Inferior parietal cortex (tissue), 1 donor: ENCODE data around the gene GSTM5.
"Not testable (repeated sequence)": the region's sequence is repeated elsewhere in the genome, so short reads cannot be mapped to it uniquely, and the experiment has no call there.

ENCODE experiments used
- DNase-seq: peaks from one replicate; pipeline ENCODE4 v3.0.0-alpha.2; 2016; ENCODE audit errors: extremely low spot score

The GSTM5 gene

DNA sequence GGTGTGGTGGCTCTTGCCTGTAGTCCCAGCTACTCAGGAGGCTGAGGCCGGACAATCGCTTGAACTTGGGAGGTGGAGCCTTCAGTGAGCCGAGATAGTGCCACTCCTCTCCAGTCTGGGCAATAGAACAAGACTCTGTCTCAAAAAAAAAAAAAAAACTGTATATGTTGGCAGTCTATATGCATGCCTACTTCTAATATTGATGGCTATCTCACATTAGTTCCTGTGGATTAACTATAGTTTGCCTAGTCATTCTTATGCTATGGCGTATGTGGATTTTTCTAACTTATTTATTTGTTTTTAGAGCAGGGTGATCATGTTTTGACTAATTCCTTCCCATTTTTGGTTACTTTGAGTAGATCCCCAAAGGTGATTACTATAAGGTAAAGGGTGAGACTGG lies 15.0 kb upstream of the GSTM5 start:
- no peak for DNase-seq

DNA sequence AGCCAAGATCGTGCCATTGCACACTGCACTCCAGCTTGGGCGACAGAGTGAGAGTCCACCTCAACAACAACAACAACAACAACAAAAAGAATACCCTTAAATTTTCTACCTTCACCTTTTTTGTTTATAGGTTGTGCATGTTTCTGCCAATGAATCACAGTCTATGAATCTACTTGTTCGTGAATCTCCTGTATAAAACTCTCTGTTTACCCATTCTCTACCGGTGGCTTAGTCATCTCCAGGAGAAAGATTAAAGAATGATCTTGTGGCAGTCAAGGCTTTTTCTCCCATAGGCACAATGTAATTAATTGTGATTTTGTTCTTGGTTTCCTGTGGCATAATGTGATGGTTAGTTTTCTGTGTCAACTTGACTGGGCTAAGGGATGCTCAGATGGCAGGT lies 14.2 kb upstream of the GSTM5 start:
- not testable (repeated sequence) for DNase-seq

DNA sequence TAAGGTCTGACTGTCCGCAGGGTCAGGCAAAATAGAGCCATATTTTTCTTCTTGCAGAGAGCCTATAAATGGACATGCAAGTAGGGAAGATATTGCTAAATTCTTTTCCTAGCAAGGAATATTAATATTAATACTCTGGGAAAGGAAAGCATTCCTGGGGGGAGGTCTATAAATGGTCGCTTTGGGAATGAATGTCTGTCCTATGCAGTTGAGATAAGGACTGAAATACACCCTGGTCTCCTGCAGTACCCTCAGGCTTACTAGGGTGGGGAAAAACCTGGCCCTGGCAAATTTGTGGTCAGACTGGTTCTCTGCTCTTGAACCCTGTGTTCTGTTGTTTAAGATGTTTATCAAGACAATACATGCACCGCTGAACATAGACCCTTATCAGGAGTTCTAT lies 9.1 kb upstream of the GSTM5 start:
- not testable (repeated sequence) for DNase-seq

DNA sequence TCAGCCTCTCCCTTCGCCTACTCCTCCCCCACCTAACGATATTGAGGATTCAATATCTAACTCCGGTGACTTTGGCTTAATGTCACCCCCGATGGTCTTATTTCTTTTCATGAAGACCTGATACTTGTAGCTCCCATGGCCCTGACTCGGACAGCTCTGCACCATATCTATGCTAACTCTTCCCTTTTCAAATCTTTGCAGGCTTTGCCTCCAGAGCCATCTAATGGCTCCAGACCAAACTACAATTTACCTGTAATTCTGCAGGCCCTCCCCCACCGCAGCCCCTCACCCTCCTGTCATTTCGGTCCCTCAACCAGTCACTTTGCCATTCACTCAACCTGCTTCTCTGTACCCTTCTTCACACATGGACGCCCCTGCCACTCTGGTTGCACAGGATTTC lies 7.9 kb upstream of the GSTM5 start:
- no peak for DNase-seq

DNA sequence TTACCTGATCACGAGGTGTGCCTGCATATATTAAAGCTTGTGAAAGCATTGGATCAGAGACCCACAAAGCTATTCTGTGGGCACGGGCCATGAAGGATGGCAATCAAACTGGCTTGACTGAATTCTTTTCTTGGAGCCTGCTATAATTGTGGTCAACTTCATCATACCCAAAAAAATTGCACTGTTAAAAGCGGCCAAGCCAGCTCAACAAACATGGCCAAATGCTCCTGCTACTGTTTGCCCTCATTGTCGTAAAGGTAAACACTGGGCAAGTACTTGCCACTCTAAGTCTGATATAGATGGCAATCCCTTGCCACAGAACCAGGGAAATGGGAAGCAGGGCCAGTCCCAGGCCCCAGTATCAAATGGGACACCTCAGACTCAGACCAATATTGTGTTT lies 6.6 kb upstream of the GSTM5 start:
- no peak for DNase-seq

DNA sequence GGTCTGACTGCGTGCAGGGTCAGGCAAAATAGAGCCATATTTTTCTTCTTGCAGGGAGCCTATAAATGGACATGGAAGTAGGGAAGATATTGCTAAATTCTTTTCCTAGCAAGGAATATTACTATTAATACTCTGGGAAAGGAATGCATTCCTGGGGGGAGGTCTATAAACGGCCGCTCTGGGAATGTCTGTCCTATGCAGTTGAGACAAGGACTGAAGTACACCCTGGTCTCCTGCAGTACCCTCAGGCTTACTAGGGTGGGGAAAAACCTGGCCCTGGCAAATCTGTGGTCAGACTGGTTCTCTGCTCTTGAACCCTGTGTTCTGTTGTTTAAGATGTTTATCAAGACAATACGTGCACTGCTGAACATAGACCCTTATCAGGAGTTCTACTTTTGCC lies 3.1 kb upstream of the GSTM5 start:
- not testable (repeated sequence) for DNase-seq

DNA sequence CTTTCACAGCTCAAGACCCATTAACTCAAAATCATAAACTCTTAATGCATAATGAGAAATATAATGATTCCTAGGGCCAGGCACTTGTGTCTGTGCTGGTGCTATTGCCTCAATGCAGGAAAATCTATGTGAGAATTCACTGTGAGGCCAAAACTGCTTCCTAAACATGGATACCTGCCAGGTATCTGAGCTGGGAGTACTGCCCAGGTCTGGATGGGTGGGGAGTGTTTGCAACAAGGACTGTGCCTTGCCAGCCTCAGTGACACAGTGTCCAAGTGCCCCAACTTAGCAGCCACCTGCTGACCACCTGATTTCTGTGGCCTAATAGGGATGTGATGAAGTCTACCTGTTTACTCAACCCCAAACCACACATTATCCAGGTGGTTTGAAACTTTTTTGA lies 2.2 kb upstream of the GSTM5 start:
- not testable (repeated sequence) for DNase-seq

DNA sequence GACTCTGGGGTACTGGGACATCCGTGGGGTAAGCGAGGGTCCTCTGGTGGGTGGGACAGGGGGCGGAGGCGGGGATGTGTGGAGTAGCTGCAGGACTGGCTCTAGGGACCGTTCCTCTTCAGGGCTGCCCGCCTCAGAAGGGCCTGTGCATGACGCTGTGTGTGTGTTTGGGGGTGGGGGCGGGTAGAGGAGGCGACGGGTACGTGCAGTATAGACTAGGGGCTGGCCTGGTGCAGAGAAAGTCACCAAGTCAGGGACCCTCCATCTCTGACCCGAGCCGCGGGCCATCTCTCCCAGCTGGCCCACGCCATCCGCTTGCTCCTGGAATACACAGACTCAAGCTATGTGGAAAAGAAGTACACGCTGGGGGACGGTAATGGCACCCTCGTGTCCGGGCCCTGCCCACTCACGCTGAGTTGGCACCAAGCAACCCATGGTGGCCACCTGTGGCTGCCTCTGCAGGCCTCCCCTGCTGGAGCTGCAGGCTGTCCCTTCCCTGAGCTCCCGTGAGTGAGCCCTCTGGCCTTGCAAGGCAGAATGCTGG lies 342 bp downstream of the GSTM5 start:
- no peak for DNase-seq

DNA sequence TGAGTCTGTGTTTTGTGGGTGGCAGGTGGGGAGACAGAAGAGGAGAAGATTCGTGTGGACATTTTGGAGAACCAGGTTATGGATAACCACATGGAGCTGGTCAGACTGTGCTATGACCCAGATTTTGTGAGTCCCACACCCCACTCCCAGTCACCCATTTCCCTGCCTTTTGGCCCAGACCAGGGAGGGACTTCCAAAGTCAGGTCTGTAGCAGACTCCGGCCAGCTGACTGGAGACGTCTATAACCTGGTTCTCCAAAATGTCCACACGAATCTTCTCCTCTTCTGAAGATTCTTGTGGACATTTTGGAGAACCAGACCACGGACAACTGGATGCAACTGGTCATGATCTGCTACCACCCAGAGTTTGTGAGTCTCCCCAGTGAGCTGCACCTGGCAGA lies 1.6 kb downstream of the GSTM5 start:
- DNase-seq, result no peak

DNA sequence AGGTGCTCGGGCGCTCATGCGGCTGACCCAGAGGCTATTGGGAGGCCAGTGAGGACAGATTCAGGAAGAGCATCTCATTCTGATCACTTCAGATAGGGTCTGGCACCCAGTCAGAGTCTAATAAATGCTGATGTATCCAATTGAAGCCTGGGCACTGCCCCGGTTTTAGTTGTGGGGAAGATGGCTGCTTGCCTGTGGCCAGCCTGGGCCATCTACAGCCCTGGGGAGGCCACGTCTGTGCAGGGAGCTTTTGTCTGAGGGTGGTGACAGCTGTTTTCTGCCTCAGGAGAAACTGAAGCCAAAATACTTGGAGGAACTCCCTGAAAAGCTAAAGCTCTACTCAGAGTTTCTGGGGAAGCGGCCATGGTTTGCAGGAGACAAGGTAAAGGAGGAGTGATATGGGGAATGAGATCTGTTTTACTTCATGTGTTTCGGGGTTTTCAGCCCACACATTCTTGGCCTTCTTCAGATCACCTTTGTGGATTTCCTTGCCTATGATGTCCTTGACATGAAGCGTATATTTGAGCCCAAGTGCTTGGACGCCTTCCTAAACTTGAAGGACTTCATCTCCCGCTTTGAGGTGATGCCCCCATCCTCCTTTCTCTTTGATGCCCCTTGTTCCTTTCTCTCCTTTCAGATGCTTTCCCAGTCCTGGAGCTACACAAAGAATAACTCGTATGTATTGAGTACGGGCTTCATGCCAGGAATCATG lies 2.8 kb downstream of the GSTM5 start:
- DNase-seq, result no peak

DNA sequence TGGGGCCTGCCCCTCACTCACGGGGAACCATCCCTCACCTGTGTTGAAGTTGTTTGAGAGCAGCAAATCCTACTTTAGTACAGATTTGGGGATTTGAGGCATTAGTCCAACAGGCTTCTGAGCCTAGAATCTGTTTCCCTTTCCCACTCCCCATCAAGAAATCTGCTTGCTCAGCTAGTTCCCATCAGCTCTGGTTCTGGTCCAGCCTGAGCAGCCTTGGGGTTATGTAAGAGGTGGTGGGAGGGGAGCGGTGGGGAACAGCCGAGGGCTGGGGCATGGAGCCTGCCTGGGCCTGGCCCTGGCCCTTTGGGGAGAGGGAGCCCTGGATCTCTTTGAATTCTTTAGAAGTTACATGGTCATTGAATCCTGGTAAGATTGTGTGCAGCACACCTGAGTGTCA lies 4.1 kb downstream of the GSTM5 start:
- no peak for DNase-seq

DNA sequence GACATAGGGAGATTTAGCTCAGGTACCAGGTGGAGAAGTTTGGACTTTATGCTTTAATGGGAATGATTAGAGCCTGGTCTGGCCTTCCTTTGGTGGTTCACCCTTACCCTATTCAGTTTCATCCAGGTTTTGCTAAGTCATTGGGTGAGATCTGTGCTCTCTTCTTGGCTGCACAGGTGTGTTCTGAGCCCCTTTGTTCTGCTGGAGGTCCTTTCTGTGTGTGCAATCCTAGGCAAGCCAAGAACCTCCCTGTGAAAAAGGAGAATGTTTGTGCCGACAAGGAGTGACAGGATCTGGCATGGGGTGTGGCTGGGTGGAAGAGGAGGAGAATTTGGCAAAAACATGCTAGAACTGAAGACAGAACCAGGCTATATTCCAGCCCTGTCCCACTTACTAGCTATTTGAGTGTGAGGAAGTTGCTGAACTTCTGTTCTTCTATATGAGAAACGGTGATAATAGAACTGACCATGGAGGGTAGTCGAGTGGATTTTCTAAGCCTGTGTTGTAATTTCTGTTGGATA lies 4.6 kb downstream of the GSTM5 start:
- DNase-seq, result no peak

DNA sequence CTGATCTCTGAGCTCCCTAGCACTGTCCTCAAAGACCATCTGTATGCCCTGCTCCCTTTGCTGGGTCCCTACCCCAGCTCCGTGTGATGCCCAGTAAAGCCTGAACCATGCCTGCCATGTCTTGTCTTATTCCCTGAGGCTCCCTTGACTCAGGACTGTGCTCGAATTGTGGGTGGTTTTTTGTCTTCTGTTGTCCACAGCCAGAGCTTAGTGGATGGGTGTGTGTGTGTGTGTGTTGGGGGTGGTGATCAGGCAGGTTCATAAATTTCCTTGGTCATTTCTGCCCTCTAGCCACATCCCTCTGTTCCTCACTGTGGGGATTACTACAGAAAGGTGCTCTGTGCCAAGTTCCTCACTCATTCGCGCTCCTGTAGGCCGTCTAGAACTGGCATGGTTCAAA lies 5.7 kb downstream of the GSTM5 start:
- no peak for DNase-seq

DNA sequence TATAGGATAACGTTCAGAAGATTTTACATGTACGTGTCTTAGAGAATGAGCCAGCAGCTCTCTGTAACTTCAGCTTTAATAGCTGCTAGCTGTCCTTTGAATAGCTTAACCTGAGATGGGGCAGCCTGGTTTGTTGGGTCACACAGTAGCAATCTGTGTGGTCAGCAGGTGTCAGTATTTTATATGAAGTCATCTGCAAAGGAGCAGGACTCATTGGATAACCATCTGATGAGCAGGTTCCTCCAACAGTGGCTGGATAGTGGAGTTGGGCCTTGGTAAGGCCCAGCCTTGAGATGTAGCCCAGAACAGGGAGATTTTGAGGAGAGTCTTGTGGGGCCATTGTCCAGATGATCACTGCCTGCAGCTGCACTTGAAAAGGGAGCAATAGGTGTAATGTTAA lies 6.4 kb downstream of the GSTM5 start:
- DNase-seq, result no peak

DNA sequence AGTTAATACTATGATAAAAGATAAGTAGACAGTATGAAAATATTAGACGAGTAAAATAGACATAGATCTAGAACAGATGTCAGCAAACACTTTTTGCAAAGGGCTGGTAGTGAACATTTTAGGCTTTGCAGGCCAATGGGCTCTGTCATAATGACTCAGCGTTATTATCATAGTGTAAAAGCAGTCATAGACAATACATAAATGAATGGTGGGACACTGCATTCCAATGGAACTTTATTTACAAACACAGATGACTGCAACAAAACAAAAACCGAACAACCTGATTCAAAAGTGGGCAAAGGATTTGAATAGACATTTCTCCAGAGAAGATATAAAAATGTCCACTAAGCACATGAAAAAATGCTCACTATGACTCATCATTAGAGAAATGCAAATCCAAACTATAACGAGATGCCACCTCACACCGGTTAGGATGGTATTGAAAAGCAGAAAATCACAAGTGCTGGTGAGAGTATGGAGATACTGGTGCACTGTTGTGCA lies 7.3 kb downstream of the GSTM5 start:
- no peak for DNase-seq

DNA sequence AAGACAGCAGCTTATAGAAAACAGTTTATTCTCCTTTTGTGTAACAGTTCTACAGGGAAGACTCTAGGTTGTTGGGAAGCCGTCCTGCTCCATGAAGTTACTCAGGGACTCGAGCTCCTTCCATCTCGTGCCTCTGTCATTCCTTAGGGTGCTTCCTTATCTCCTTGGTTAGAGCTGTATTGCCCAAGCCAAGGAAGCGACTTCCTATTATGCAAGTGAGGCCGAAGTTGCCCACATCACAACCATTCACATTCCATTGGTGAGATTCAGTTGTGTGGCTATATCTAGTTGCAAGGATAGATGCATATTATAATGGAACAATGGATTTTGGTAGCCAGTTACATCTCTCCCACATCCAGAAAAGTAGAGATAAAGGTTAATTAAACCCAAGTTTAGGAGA lies 9.0 kb downstream of the GSTM5 start:
- no peak for DNase-seq

DNA sequence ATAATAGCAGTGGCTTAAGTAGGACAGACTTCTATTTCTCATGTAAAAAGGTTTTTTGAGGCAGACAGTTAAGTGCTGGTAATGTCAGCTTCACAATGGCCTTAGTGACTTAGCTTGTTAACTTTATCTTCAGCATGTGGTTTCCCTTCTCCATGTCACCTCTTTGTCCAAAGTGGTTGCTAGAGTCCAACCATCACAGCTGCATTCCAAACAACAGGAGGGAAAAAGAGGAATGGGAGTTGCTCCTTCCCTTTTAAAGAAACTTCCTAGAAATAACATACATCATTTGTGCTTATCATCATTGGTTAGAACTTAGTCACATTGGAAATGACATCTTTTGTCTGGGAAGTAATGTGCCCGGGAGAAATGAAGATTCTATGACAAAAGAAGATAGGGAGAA lies 9.9 kb downstream of the GSTM5 start:
- DNase-seq, result no peak

DNA sequence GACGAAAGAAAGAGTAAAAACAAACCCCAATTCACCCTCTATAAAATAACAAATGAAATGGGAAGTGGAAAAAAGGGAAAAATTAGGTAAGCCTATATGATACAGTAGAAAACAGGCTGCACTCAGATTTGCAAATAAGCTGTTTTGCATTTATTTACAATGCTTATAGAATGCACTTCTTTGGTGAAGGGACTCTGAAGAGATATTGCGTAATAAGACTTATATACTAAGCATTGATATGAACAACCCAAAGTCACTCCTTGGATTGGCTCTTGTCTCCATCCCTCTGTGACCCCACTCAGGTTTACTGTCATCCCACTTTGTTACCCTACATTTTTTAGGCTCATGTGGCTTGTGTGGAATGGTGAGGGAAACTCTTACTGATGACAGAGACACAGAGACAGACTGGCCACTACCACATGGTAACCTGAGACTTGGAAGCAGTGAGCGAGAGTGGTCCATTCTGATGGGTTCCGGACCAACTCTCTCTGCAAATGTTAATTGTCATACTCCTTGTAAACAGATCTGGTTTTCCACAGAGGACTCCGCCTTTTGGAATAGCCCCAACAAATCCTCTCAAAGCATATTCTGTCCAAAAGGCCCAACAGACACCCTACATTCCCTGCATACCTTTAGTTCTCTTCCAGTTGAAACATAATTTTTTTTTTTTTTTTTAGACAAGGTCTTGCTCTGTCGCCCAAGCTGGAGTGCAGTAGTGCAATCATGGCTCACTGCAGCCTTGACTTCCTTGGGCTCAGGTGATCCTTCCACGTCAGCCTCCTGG lies 11.0 kb downstream of the GSTM5 start:
- no peak for DNase-seq

DNA sequence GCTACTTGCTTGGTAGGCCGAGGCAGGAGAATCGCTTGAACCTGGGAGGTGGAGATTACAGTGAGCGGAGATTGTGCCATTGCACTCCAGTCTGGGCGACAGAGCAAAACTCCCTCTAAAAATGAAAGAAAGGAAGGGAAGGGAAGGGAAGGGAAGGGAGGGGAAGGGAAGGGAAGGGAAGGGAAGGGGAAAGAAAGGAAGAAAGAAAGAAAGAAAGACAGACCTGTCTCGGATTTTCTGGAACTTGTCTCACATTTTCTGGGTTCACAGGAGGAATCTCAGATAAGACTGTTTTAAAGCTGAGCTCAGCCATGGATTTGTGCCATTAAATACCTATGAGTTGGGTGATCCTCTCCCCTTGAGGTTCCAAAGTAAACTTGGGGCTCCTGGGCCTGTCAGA lies 12.9 kb downstream of the GSTM5 start:
- DNase-seq, result no peak

DNA sequence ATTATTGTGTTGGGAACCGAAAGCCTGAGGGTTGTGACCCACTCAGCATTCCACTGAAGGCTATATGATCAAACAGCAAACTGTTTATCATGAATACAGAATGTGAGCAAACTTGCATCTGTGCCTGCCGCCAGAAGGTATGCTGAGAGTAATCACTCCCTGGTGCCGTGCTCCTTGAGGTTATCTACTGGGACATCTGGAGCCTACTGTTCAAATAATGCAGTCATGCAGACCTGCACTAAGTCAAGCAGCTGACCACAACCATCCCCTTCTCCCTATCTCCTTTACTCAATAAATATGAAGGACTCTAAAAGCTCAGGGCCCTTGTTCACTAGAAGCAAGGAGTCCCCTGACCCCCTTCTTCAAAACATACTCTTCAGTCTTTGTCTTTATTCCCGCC lies 13.5 kb downstream of the GSTM5 start:
- no peak for DNase-seq

DNA sequence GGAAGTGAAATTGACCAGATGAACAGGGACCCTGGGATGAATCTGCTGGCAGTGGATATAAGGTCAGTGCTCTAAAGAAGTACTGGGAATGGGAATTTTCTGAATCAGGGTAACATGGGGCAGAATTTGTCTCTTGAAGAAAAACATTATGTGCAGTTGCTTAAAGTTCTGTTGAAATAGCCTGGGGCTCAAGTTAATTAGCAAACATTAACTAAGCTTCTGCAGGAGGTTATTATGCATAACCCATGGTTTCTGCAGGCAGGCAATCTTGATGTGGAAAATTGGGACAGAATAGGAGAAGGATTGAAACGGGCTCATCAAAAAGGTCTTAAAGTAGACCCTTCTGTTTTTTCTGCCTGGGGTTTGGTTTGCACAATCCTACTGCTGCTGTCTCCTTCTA lies 14.0 kb downstream of the GSTM5 start:
- DNase-seq, result no peak

DNA sequence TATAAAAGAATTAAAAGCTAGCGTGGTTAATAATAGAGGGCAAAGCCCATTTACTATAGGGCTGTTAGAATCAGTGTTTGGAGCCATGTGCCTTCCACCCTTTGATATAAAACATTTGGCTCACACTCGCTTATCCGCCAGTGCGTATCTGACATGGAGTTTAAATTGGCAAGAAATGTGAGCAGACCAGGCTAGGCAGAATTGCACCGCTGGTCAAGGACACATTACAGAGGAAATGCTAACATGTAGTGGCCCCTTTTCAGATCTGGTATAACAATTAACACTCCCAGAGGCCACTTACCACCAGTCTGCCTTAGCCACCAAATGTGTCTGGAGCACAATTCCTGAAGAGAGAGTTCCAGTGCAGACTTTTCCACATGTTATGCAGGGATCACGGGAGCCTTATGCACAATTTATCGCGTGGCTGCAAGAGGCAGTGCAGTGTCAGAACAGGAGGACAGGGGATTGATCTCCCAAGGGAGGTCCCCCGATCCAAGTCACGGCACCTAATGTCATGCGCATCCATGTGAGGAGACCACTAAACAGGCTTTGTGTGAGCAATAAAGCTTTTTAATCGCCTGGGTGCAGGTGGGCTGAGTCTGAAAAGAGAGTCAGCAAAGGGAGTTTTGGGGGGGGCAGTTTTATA lies 14.8 kb downstream of the GSTM5 start:
- DNase-seq, result no peak
